H9 (cell line): Measurements from ENCODE around the gene PKD1. TPM values are rescaled to one million over a fixed set of nuclear protein-coding genes. Genes with fewer than 3 reads are reported as not detected.

Experiments
- DNase-seq: peaks from one replicate; pipeline ENCODE4 v3.0.0-alpha.2; 2017
- H2AFZ ChIP-seq: one replicate; pipeline ENCODE4 v1.6.1; 2013; ENCODE audit warnings: mild to moderate bottlenecking, low read length, control low read depth, moderate library complexity
- H2AK5ac ChIP-seq: 2 replicates; pipeline ENCODE4 v1.6.1; 2013; ENCODE audit warnings: low read length, control low read depth, mixed read lengths; ENCODE audit not compliant: insufficient read length
- H2BK120ac ChIP-seq: one replicate; pipeline ENCODE4 v1.6.1; 2013; ENCODE audit warnings: low read depth, mild to moderate bottlenecking, low read length, control low read depth, inconsistent platforms; ENCODE audit not compliant: poor library complexity, severe bottlenecking
- H2BK12ac ChIP-seq: 2 replicates; pipeline ENCODE4 v1.6.1; 2013; ENCODE audit warnings: low read length, control low read depth, mixed read lengths, low read depth; ENCODE audit not compliant: insufficient read length
- H2BK15ac ChIP-seq: 2 replicates; pipeline ENCODE4 v1.6.1; 2013; ENCODE audit warnings: low read depth, low read length, control low read depth
- H2BK20ac ChIP-seq: one replicate; pipeline ENCODE4 v1.6.1; 2013; ENCODE audit warnings: low read depth, mild to moderate bottlenecking, low read length, control low read depth, inconsistent platforms; ENCODE audit not compliant: poor library complexity, severe bottlenecking
- H2BK5ac ChIP-seq: 2 replicates; pipeline ENCODE4 v1.6.1; 2013; ENCODE audit warnings: low read length, control low read depth, mixed read lengths; ENCODE audit not compliant: insufficient read length
- H3K14ac ChIP-seq: 2 replicates; pipeline ENCODE4 v1.6.1; 2013; ENCODE audit warnings: low read length, control low read depth; ENCODE audit not compliant: insufficient read depth
- H3K18ac ChIP-seq: 2 replicates; pipeline ENCODE4 v1.6.1; 2013; ENCODE audit warnings: low read depth, mild to moderate bottlenecking, mixed read lengths, low read length, control low read depth; ENCODE audit not compliant: insufficient read length
- H3K23ac ChIP-seq: 2 replicates; pipeline ENCODE4 v1.6.1; 2013; ENCODE audit warnings: low read length, control low read depth, mixed read lengths, low read depth; ENCODE audit not compliant: insufficient read length
- H3K23me2 ChIP-seq: 2 replicates; pipeline ENCODE4 v1.6.1; 2013; ENCODE audit warnings: low read depth, mild to moderate bottlenecking, mixed read lengths, low read length, control low read depth; ENCODE audit not compliant: insufficient read length, poor library complexity, severe bottlenecking
- H3K27ac ChIP-seq: 2 replicates; pipeline ENCODE4 v1.5.1; 2013; ENCODE audit warnings: low read length, control low read depth, mixed read lengths, low read depth; ENCODE audit not compliant: insufficient read length
- H3K27me3 ChIP-seq: 2 replicates; pipeline ENCODE4 v1.6.1; 2013; ENCODE audit warnings: low read length, control low read depth, inconsistent platforms; ENCODE audit not compliant: insufficient read depth
- H3K4ac ChIP-seq: 2 replicates; pipeline ENCODE4 v1.6.1; 2013; ENCODE audit warnings: low read depth, mild to moderate bottlenecking, control low read depth, inconsistent platforms, low read length, moderate library complexity
- H3K4me1 ChIP-seq: 2 replicates; pipeline ENCODE4 v1.6.1; 2013; ENCODE audit warnings: low read length, control low read depth, inconsistent platforms; ENCODE audit not compliant: insufficient read depth
- H3K4me2 ChIP-seq: 2 replicates; pipeline ENCODE4 v1.6.1; 2013; ENCODE audit warnings: low read length, control low read depth, mixed read lengths; ENCODE audit not compliant: insufficient read length, insufficient read depth
- H3K56ac ChIP-seq: 2 replicates; pipeline ENCODE4 v1.6.1; 2013; ENCODE audit warnings: low read depth, mild to moderate bottlenecking, mixed read lengths, low read length, control low read depth; ENCODE audit not compliant: insufficient read length
- H3K79me1 ChIP-seq: 2 replicates; pipeline ENCODE4 v1.6.1; 2013; ENCODE audit warnings: low read depth, mild to moderate bottlenecking, moderate library complexity, low read length, control low read depth, inconsistent platforms; ENCODE audit not compliant: insufficient read depth, poor library complexity, severe bottlenecking
- H3K79me2 ChIP-seq: 2 replicates; pipeline ENCODE4 v1.6.1; 2013; ENCODE audit warnings: low read length, control low read depth, inconsistent platforms; ENCODE audit not compliant: insufficient read depth
- H3K9ac ChIP-seq: 2 replicates; pipeline ENCODE4 v1.6.1; 2013; ENCODE audit warnings: low read length, control low read depth, mixed read lengths; ENCODE audit not compliant: insufficient read length; ENCODE audit errors: extremely low read depth
- H3K9me3 ChIP-seq: one replicate; pipeline ENCODE4 v1.6.1; 2013; ENCODE audit warnings: low read depth, low read length, inconsistent platforms; ENCODE audit not compliant: control insufficient read depth
- H3T11ph ChIP-seq: one replicate; pipeline ENCODE4 v1.6.1; 2013; ENCODE audit warnings: mild to moderate bottlenecking, low read length, control low read depth, inconsistent platforms
- H4K20me1 ChIP-seq: one replicate; pipeline ENCODE4 v1.6.1; 2013; ENCODE audit not compliant: control insufficient read depth, insufficient read length, insufficient read depth
- H4K5ac ChIP-seq: 2 replicates; pipeline ENCODE4 v1.6.1; 2013; ENCODE audit warnings: low read depth, mild to moderate bottlenecking, mixed read lengths, low read length, control low read depth; ENCODE audit not compliant: insufficient read length
- H4K8ac ChIP-seq: replicated peaks from 2 replicates; pipeline ENCODE4 v1.6.1; 2013; ENCODE audit warnings: low read length, control low read depth, mixed read lengths, low read depth; ENCODE audit not compliant: insufficient read length
- H4K91ac ChIP-seq: 2 replicates; pipeline ENCODE4 v1.6.1; 2013; ENCODE audit warnings: low read depth, mild to moderate bottlenecking, moderate library complexity, mixed read lengths, low read length, control low read depth; ENCODE audit not compliant: insufficient read length
- H3K27ac Mint-ChIP-seq, 3 experiments: 2 replicates in 2 of 3; 3 replicates in 1 of 3; pipeline ENCODE4 v1.8.0; 2020 to 2021; ENCODE audit warnings: mixed read lengths in 3 of 3, mild to moderate bottlenecking in 1 of 3, moderate library complexity in 1 of 3
- H3K27me3 Mint-ChIP-seq: 2 replicates; pipeline ENCODE4 v1.8.0; 2021; ENCODE audit warnings: low read depth, mild to moderate bottlenecking, moderate library complexity, mixed read lengths
- H3K36me3 Mint-ChIP-seq, 3 experiments: 2 replicates in 2 of 3; 3 replicates in 1 of 3; pipeline ENCODE4 v1.8.0; 2020 to 2021; ENCODE audit warnings: low read depth in 3 of 3, mixed read lengths in 3 of 3; ENCODE audit not compliant: insufficient read depth in 1 of 3
- H3K4me1 Mint-ChIP-seq, 2 experiments: 2 replicates each; pipeline ENCODE4 v1.8.0; 2020; ENCODE audit warnings: mixed read lengths in 2 of 2
- H3K4me3 Mint-ChIP-seq, 2 experiments: 2 replicates in 1 of 2; 3 replicates in 1 of 2; pipeline ENCODE4 v1.8.0; 2020 to 2021; ENCODE audit warnings: mild to moderate bottlenecking in 2 of 2, mixed read lengths in 2 of 2, moderate library complexity in 1 of 2
- H3K9me3 Mint-ChIP-seq, 2 experiments: 2 replicates in 1 of 2; 3 replicates in 1 of 2; pipeline ENCODE4 v1.8.0; 2020; ENCODE audit warnings: mild to moderate bottlenecking in 2 of 2, mixed read lengths in 2 of 2, moderate library complexity in 1 of 2
- WGBS: extraction: QIAGEN DNeasy Blood & Tissue Kit; methylation state at CpG from one replicate; pipeline ENCODE4 v1.1.7; 2013; ENCODE audit warnings: missing lambda C conversion rate, low lambda C conversion rate, mixed read lengths; ENCODE audit not compliant: insufficient read length; ENCODE audit errors: extremely low coverage; 5-methylcytosine and 5-hydroxymethylcytosine counted together
- total RNA-seq: library from RNA; stranded (reverse); gene quantifications from 2 replicates; pipeline ENCODE4 v1.2.1, GENCODE V29; 2021
- TF ChIP-seq, protein P1 (sequence below): fragments of 200-600 bp; sonication (generic); conservative IDR thresholded peaks from 3 replicates; pipeline ENCODE4 v1.8.0; 2021; ENCODE audit warnings: antibody characterized with exemption, mild to moderate bottlenecking

PKD1 gene
- total RNA-seq, 1 experiment from 2014 or later: 88.0 TPM

GRCh38 chr16:2083876-2084780, 51.6 kb downstream of the PKD1 start:
- no CpG with 5 or more reads among the region's 44 CpGs for WGBS
- Histone ChIP-seq H3K27me3 (no peaks in the 10 kb centered on the region), H3K27ac (no peak overlapping the region), H3K9me3 (no peaks in the 10 kb centered on the region), H3K79me1 (no peaks in the 10 kb centered on the region), H3K56ac (no peak overlapping the region), H2BK12ac (no peak overlapping the region), H3K79me2 (no peaks in the 10 kb centered on the region), H4K8ac (no peak overlapping the region), H2AFZ (no peak overlapping the region), H3K4ac (no peak overlapping the region), H4K5ac (no peak overlapping the region), H2AK5ac (no peak overlapping the region), H3K18ac (no peak overlapping the region), H4K91ac (no peak overlapping the region), H3K23ac (no peak overlapping the region), H3K4me1 (no peaks in the 10 kb centered on the region), H4K20me1 (no peaks in the 10 kb centered on the region), H2BK15ac (no peak overlapping the region), H2BK5ac (no peak overlapping the region), H2BK20ac (no peak overlapping the region), H3K14ac (no peak overlapping the region), H3T11ph (no peak overlapping the region), H3K9ac (no peak overlapping the region), H3K4me2 (no peak overlapping the region), H2BK120ac (no peak overlapping the region), H3K23me2 (no peaks in the 10 kb centered on the region)
- TF ChIP-seq, protein P1, sequence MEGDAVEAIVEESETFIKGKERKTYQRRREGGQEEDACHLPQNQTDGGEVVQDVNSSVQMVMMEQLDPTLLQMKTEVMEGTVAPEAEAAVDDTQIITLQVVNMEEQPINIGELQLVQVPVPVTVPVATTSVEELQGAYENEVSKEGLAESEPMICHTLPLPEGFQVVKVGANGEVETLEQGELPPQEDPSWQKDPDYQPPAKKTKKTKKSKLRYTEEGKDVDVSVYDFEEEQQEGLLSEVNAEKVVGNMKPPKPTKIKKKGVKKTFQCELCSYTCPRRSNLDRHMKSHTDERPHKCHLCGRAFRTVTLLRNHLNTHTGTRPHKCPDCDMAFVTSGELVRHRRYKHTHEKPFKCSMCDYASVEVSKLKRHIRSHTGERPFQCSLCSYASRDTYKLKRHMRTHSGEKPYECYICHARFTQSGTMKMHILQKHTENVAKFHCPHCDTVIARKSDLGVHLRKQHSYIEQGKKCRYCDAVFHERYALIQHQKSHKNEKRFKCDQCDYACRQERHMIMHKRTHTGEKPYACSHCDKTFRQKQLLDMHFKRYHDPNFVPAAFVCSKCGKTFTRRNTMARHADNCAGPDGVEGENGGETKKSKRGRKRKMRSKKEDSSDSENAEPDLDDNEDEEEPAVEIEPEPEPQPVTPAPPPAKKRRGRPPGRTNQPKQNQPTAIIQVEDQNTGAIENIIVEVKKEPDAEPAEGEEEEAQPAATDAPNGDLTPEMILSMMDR: no peak
- H3K9me3 Mint-ChIP-seq: no peaks in the 10 kb centered on the region
- no peak overlapping the region for H3K27ac Mint-ChIP-seq
- peaks cover 0 to 26% (median 21%) of the 10 kb centered on the region in 3 experiments; a peak in 6 of 7 replicates for H3K36me3 Mint-ChIP-seq
- no peak overlapping the region for H3K4me3 Mint-ChIP-seq
- H3K27me3 Mint-ChIP-seq: no peaks in the 10 kb centered on the region
- DNase-seq: no peak
- no peaks in the 10 kb centered on the region for H3K4me1 Mint-ChIP-seq
